ENCODE results near the gene FKBP2. TPM values are rescaled to one million over a fixed set of nuclear protein-coding genes. Genes with fewer than 3 reads are reported as not detected.

FKBP2 gene
- total RNA-seq, 1 experiment from 2014 or later: 87.4 TPM

DNA sequence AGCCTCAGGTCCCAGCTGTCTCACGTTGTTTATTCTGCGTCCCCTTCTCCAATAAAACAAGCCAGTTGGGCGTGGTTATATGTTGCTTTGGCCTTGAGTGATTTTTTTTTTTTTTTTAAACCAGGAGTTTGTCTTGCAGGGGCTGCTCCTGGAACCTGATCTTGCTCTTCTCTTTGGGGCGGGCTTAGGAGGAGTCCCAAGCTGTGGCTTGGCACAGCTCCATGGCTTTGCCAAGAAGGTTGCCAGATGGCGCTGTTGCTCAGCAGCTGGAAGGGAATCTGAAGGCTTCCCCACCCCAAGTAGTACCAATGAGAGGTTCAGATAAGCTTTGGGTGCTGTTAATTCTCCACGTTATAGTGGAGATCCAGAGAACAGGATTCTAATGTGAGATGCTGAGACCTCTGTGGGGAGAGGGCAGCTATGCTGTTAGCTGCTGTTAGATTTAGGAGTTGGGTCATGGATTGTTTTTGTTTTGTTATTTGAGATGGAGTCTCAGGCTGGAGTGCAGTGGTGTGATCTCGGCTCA lies 36.4 kb upstream of the FKBP2 start:
- no peaks in the 10 kb centered on the region for H3K9me3 Mint-ChIP-seq (ENCODE audit: low read depth, unreplicated experiment)
- peak; percentile 78 for DNase-seq
- peaks cover 9% of the 10 kb centered on the region for H3K4me1 Mint-ChIP-seq (ENCODE audit: low read depth, unreplicated experiment)
- peaks cover 85% of the 10 kb centered on the region for H3K36me3 Mint-ChIP-seq (ENCODE audit: insufficient read depth, unreplicated experiment)
- intact Hi-C loops (cut with micrococcal nuclease; ENCODE audit: unreplicated experiment): no loop called here
- TF ChIP-seq, protein P1, sequence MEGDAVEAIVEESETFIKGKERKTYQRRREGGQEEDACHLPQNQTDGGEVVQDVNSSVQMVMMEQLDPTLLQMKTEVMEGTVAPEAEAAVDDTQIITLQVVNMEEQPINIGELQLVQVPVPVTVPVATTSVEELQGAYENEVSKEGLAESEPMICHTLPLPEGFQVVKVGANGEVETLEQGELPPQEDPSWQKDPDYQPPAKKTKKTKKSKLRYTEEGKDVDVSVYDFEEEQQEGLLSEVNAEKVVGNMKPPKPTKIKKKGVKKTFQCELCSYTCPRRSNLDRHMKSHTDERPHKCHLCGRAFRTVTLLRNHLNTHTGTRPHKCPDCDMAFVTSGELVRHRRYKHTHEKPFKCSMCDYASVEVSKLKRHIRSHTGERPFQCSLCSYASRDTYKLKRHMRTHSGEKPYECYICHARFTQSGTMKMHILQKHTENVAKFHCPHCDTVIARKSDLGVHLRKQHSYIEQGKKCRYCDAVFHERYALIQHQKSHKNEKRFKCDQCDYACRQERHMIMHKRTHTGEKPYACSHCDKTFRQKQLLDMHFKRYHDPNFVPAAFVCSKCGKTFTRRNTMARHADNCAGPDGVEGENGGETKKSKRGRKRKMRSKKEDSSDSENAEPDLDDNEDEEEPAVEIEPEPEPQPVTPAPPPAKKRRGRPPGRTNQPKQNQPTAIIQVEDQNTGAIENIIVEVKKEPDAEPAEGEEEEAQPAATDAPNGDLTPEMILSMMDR (IDR thresholded peaks at IDR 0.05; ENCODE audit: unreplicated experiment): peak; percentile 12
- CTCF ChIA-PET: interaction anchor here (0.7 to 1.9 kb wide), 14 partner anchors 13 to 244 kb away, joined by 3 to 16 read pairs (median 4); partner anchors contain the start of genes PLCB3, PRDX5, STIP1 and TRMT112
- H3K27me3 Mint-ChIP-seq (ENCODE audit: unreplicated experiment): no peaks in the 10 kb centered on the region
- BruUV-seq (replicated peaks): no TSS peak
- peak overlapping the region; percentile 31 for H3K27ac Mint-ChIP-seq (ENCODE audit: unreplicated experiment)
- H3K4me3 Mint-ChIP-seq (ENCODE audit: low read depth, unreplicated experiment): no peak overlapping the region

DNA sequence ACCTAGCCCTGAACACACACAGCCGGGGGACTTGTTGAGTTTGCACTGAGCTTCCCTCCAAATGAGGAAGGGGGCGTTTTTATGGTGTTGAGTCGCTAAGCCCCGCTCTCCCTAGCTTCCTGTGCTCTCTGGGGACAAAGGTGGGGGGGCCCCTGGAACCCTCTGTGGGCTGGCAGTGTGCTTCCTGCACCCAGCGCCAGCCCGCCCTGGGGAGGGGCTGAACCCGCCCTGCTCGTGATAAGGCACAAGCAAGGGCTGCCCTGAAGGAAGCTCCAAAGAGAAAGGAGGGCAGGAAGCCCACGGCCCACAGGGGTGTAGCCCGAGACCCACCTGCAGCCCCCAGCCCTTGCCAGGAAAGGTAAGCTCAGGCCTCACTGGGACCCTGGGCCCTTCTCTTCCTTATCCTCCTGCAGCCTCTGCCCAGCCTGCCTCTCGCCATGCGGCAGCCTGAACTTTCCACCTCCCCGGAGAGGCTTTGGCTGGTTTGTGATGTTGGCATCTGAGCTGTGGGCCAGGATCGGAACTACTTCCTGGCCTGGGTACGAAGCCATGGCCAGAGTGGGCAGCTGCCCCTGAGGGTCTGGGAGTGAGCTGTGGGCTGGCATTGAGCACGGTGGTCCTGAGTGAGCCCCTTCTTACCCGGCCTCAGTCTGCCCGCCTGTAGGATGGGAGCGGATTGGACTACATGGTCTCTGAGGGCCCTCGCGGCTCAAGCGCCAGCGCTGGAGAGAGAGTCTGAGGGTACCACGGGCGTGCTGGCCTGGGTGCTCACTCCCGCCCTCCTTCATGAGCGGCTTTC lies 34.2 kb upstream of the FKBP2 start, which contains the start of gene FERMT3:
Gene FERMT3, plus strand, starts transcription at position 265 of the 799 bp plus-strand sequence. CDS start 644 bp downstream, outside the sequence.
- Mint-ChIP-seq H3K4me1 (ENCODE audit: low read depth, unreplicated experiment) (peaks cover 9% of the 10 kb centered on the region), H3K27me3 (ENCODE audit: unreplicated experiment) (no peaks in the 10 kb centered on the region), H3K4me3 (ENCODE audit: low read depth, unreplicated experiment) (no peak within 1 kb of the TSS), H3K9me3 (ENCODE audit: low read depth, unreplicated experiment) (no peaks in the 10 kb centered on the region), H3K27ac (ENCODE audit: unreplicated experiment) (no peak within 1 kb of the TSS), H3K36me3 (ENCODE audit: insufficient read depth, unreplicated experiment) (peaks cover 80% of the 10 kb centered on the region)
- no peak for DNase-seq
- intact Hi-C loops (cut with micrococcal nuclease; ENCODE audit: unreplicated experiment): no loop called here
- TF ChIP-seq, protein P1 (IDR thresholded peaks at IDR 0.05; ENCODE audit: unreplicated experiment): no peak
- no TSS peak for BruUV-seq (replicated peaks)
- CTCF ChIA-PET: interaction anchor here (0.5 kb wide), 1 partner anchor 923 kb away, joined by 3 read pairs; no protein-coding TSS in a partner anchor

DNA sequence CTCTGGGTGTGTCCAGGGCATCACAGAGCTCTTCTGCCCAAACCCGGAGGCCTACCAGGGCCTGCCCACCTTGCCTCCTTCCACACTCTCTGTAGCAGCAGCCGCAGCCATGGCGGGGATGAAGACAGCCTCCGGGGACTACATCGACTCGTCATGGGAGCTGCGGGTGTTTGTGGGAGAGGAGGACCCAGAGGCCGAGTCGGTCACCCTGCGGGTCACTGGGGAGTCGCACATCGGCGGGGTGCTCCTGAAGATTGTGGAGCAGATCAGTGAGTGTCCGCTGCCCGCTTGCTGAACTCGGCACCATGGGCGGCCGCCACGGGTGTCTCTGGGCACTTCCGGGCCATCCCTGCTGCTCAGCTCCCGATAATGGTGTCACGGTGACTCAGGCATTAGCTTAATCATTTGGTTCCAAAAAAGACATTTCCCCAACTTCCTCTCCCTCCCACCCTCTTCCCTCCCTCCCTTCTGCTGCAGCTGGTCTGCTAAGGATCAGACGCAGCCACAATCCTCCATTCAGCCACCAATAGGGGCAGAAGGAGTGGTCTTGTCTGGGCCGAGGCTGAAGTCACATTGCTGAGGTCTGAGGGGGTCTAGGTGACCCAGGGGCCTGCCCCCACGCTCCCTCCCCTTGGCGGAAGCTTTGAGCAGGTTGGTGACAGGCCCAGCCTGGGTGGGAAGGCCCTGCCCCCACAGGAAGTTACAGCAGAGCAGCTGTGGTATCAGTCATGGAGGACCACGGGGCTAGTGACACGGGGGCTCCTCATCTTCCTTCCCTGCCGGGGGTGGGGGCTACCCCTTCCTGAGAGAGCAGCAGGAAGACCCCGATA lies 33.4 kb upstream of the FKBP2 start:
- TF ChIP-seq, protein P1 (IDR thresholded peaks at IDR 0.05; ENCODE audit: unreplicated experiment): no peak
- H3K4me3 Mint-ChIP-seq (ENCODE audit: low read depth, unreplicated experiment): no peak overlapping the region
- BruUV-seq (replicated peaks): no TSS peak
- H3K4me1 Mint-ChIP-seq (ENCODE audit: low read depth, unreplicated experiment): peaks cover 9% of the 10 kb centered on the region
- H3K9me3 Mint-ChIP-seq (ENCODE audit: low read depth, unreplicated experiment): no peaks in the 10 kb centered on the region
- no peak for DNase-seq
- peaks cover 72% of the 10 kb centered on the region for H3K36me3 Mint-ChIP-seq (ENCODE audit: insufficient read depth, unreplicated experiment)
- CTCF ChIA-PET: interaction anchor here (0.6 kb wide), 1 partner anchor 40 kb away, joined by 6 read pairs; no protein-coding TSS in a partner anchor
- no peaks in the 10 kb centered on the region for H3K27me3 Mint-ChIP-seq (ENCODE audit: unreplicated experiment)
- intact Hi-C loops (cut with micrococcal nuclease; ENCODE audit: unreplicated experiment): no loop called here
- H3K27ac Mint-ChIP-seq (ENCODE audit: unreplicated experiment): no peak overlapping the region

DNA sequence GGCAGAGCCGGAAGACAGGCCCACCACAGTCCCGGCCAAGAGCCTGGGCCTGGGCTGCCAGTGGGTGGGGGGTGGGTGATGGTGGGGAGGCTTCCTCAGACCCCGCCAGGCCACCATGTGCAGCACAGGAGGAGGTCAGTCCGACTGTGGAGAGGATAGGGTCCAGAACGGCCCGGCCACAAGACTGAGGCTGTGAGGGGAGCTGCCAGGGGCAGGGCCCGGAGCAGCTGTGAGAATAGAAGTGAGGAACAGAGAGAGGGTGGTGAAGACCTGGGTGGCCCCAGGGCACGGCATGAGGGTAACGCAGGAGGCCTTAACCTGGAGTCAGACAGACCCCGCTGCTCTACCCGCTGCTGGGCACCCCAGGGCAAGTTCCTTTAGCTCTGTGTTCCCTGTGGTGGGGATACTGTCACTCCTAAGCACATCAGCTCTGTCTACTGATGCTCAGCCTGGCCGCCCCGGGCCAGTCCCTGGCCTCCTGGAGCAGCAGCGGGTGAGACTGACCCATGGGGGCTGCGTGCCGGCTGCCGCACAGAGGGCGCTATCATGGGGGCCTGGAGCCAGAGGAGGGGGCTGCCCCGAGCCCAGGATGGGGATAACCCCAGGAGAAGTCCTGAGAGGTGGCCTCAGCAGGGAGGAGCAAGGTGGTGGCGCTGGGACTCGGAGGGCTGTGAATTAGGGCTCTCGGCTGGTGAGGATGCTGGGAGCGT lies 32.7 kb upstream of the FKBP2 start:
- peak overlapping the region; percentile 50 for H3K27ac Mint-ChIP-seq (ENCODE audit: unreplicated experiment)

More for the DNA sequence above, 32.7 kb upstream of the FKBP2 start:
- intact Hi-C loops (cut with micrococcal nuclease; ENCODE audit: unreplicated experiment): no loop called here
- H3K4me1 Mint-ChIP-seq (ENCODE audit: low read depth, unreplicated experiment): peaks cover 6% of the 10 kb centered on the region
- no peaks in the 10 kb centered on the region for H3K9me3 Mint-ChIP-seq (ENCODE audit: low read depth, unreplicated experiment)
- DNase-seq: no peak
- H3K4me3 Mint-ChIP-seq (ENCODE audit: low read depth, unreplicated experiment): no peak overlapping the region
- CTCF ChIA-PET: interaction anchor here (0.6 kb wide), 1 partner anchor 39 kb away, joined by 6 read pairs; no protein-coding TSS in a partner anchor
- BruUV-seq (replicated peaks): no TSS peak
- peaks cover 64% of the 10 kb centered on the region for H3K36me3 Mint-ChIP-seq (ENCODE audit: insufficient read depth, unreplicated experiment)
- no peaks in the 10 kb centered on the region for H3K27me3 Mint-ChIP-seq (ENCODE audit: unreplicated experiment)
- TF ChIP-seq, protein P1 (IDR thresholded peaks at IDR 0.05; ENCODE audit: unreplicated experiment): no peak

Data from Calu3 (cell line).